ENCODE results near the gene MTHFR.
A peak's percentile ranks its signal among the peaks of the same experiment; 100 is the strongest.

Gene MTHFR

GRCh38 chr1:11833497-11833896 is 27.7 kb upstream of the MTHFR start:
- TF ChIP-seq CTCF (conservative IDR thresholded peaks at IDR 0.05; ENCODE audit: low read length): no peak
- no peak overlapping the region for H3K4me3 ChIP-seq (ENCODE audit: low read length)
- DNase-seq (ENCODE audit: low read depth): no peak

- no peak overlapping the region for H3K4me3 ChIP-seq (ENCODE audit: low read length)
- TF ChIP-seq CTCF (conservative IDR thresholded peaks at IDR 0.05; ENCODE audit: low read length): no peak
- DNase-seq (ENCODE audit: low read depth): peak; percentile 55
Observed at GRCh38 chr1:11831945-11832725, 26.4 kb upstream of the MTHFR start.

- DNase-seq (ENCODE audit: low read depth): no peak
- no peak overlapping the region for H3K4me3 ChIP-seq (ENCODE audit: low read length)
- TF ChIP-seq CTCF (conservative IDR thresholded peaks at IDR 0.05; ENCODE audit: low read length): no peak
Observed at GRCh38 chr1:11828511-11828910, 22.7 kb upstream of the MTHFR start.

- DNase-seq (ENCODE audit: low read depth): no peak
- TF ChIP-seq CTCF (conservative IDR thresholded peaks at IDR 0.05; ENCODE audit: low read length): no peak
- H3K4me3 ChIP-seq (ENCODE audit: low read length): no peak overlapping the region
Observed at GRCh38 chr1:11826946-11827345, 21.2 kb upstream of the MTHFR start.

- TF ChIP-seq CTCF (conservative IDR thresholded peaks at IDR 0.05; ENCODE audit: low read length): no peak
- DNase-seq (ENCODE audit: low read depth): no peak
- H3K4me3 ChIP-seq (ENCODE audit: low read length): no peak overlapping the region
Observed at GRCh38 chr1:11825131-11825530, 19.4 kb upstream of the MTHFR start.

- no peak for DNase-seq (ENCODE audit: low read depth)
- no peak for TF ChIP-seq CTCF (conservative IDR thresholded peaks at IDR 0.05; ENCODE audit: low read length)
- no peak overlapping the region for H3K4me3 ChIP-seq (ENCODE audit: low read length)
Observed at GRCh38 chr1:11823366-11824137, 17.8 kb upstream of the MTHFR start.

- H3K4me3 ChIP-seq (ENCODE audit: low read length): no peak overlapping the region
- no peak for TF ChIP-seq CTCF (conservative IDR thresholded peaks at IDR 0.05; ENCODE audit: low read length)
- DNase-seq (ENCODE audit: low read depth): peak; percentile 56
Observed at GRCh38 chr1:11822091-11822490, 16.3 kb upstream of the MTHFR start.
